H1 (cell line): ENCODE measurements around the gene GALNT6. TPM values are rescaled to one million over a fixed set of nuclear protein-coding genes. Genes with fewer than 3 reads are reported as not detected.

Experiments
- CTCF ChIA-PET: fragments of 300-600 bp; sonication (Branson Sonifier 250); formaldehyde crosslinking; loops from one replicate; lab custom pipeline; 2021; ENCODE audit not compliant: partially characterized antibody; lab: Charles Lee
- POLR2A ChIA-PET: fragments of 300-600 bp; sonication (Branson Sonifier 250); formaldehyde crosslinking; loops from one replicate; lab custom pipeline; 2021; ENCODE audit warnings: inconsistent platforms; ENCODE audit not compliant: partially characterized antibody; lab: Charles Lee
- DNase-seq, 2 experiments: peaks; one replicate each; pipeline versions ENCODE4 v3.0.0 to v3.0.0-alpha.2; 2010 to 2022; ENCODE audit warnings: low spot score in 2 of 2, low read depth in 1 of 2, mixed read lengths in 1 of 2
- FAIRE-seq: peaks from 2 replicates; lab custom pipeline; 2011; peaks lifted over from hg19 to GRCh38; lab: Jason Lieb, UNC
- H2AFZ ChIP-seq: 2 replicates; pipeline ENCODE4 v1.8.1; 2012; ENCODE audit warnings: low read length, inconsistent platforms
- H2AK5ac ChIP-seq: 2 replicates; pipeline ENCODE4 v1.6.1; 2013; ENCODE audit warnings: low read depth, low read length
- H2BK120ac ChIP-seq: replicated peaks from 2 replicates; pipeline ENCODE3; 2013; ENCODE audit warnings: low read depth, low read length, inconsistent platforms
- H2BK12ac ChIP-seq: 2 replicates; pipeline ENCODE4 v1.6.1; 2013; ENCODE audit warnings: low read depth, low read length
- H2BK15ac ChIP-seq: 2 replicates; pipeline ENCODE4 v1.6.1; 2013; ENCODE audit warnings: low read length
- H2BK20ac ChIP-seq: 2 replicates; pipeline ENCODE4 v1.6.1; 2013; ENCODE audit warnings: low read length
- H2BK5ac ChIP-seq: 2 replicates; pipeline ENCODE4 v1.6.1; 2013; ENCODE audit warnings: low read depth, low read length
- H3K14ac ChIP-seq: 2 replicates; pipeline ENCODE4 v1.6.1; 2013; ENCODE audit warnings: inconsistent platforms; ENCODE audit not compliant: insufficient read length
- H3K18ac ChIP-seq: 2 replicates; pipeline ENCODE4 v1.6.1; 2013; ENCODE audit warnings: low read length; ENCODE audit errors: extremely low read depth
- H3K23ac ChIP-seq: 2 replicates; pipeline ENCODE4 v1.6.1; 2013; ENCODE audit warnings: inconsistent platforms; ENCODE audit not compliant: insufficient read length
- H3K23me2 ChIP-seq: 2 replicates; pipeline ENCODE4 v1.6.1; 2013; ENCODE audit warnings: low read depth, low read length
- H3K27ac ChIP-seq: 2 replicates; pipeline ENCODE4 v1.6.1; 2011; ENCODE audit warnings: low read depth, low read length, inconsistent platforms
- H3K27me3 ChIP-seq, 4 experiments: replicated peaks in 1 of 4; 1 replicate in 1 of 4; 2 replicates in 3 of 4; pipeline versions ENCODE4 v1.6.1 to v1.8.1; 2011 to 2013; ENCODE audit warnings: low read length in 3 of 4, mild to moderate bottlenecking in 3 of 4, inconsistent platforms in 2 of 4, mixed read lengths in 2 of 4, moderate library complexity in 1 of 4; ENCODE audit not compliant: control insufficient read depth in 3 of 4, insufficient read depth in 3 of 4; ENCODE audit errors: extremely low read depth in 1 of 4
- H3K36me3 ChIP-seq, 4 experiments: 2 replicates each; pipeline versions ENCODE4 v1.6.1 to v1.8.1; 2011 to 2013; ENCODE audit warnings: mild to moderate bottlenecking in 4 of 4, low read length in 3 of 4, moderate library complexity in 2 of 4, control low read depth in 1 of 4, inconsistent platforms in 1 of 4; ENCODE audit not compliant: insufficient read depth in 4 of 4, control insufficient read depth in 2 of 4
- H3K4ac ChIP-seq: replicated peaks from 2 replicates; pipeline ENCODE3; 2013; ENCODE audit warnings: low read length, low read depth, mixed read lengths, inconsistent platforms; ENCODE audit not compliant: insufficient read length
- H3K4me1 ChIP-seq, 4 experiments: replicated peaks in 1 of 4; 1 replicate in 1 of 4; 2 replicates in 3 of 4; pipeline versions ENCODE4 v1.6.1 to v1.8.1; 2011 to 2013; ENCODE audit warnings: low read length in 3 of 4, inconsistent platforms in 2 of 4, mixed read lengths in 1 of 4; ENCODE audit not compliant: insufficient read depth in 4 of 4, control insufficient read depth in 3 of 4
- H3K4me2 ChIP-seq, 2 experiments: 2 replicates each; pipeline versions ENCODE4 v1.6.1 to v1.8.1; 2011 to 2013; ENCODE audit warnings: low read depth in 2 of 2, low read length in 2 of 2, control low read depth in 1 of 2, inconsistent platforms in 1 of 2, mild to moderate bottlenecking in 1 of 2; ENCODE audit not compliant: insufficient read depth in 1 of 2
- H3K4me3 ChIP-seq, 4 experiments: fragments of 200-600, 300-600 bp in 1 of 4; sonication (generic), shearing (Covaris generic), sonication (Bioruptor Twin) in 1 of 4; 2 replicates each; pipeline versions ENCODE4 v1.5.1 to v1.8.1; 2011 to 2016; ENCODE audit warnings: low read length in 4 of 4, low read depth in 3 of 4, control low read depth in 2 of 4, inconsistent platforms in 2 of 4, mild to moderate bottlenecking in 2 of 4, mixed read lengths in 1 of 4, moderate library complexity in 1 of 4; ENCODE audit not compliant: insufficient read depth in 2 of 4; ENCODE audit errors: extremely low read depth in 1 of 4
- H3K56ac ChIP-seq: replicated peaks from 2 replicates; pipeline ENCODE3; 2013; ENCODE audit warnings: low read depth, mild to moderate bottlenecking, mixed read lengths, low read length, inconsistent platforms; ENCODE audit not compliant: insufficient read length
- H3K79me1 ChIP-seq: 2 replicates; pipeline ENCODE4 v1.6.1; 2013; ENCODE audit warnings: low read depth, low read length, control low read depth
- H3K79me2 ChIP-seq, 2 experiments: 2 replicates each; pipeline versions ENCODE4 v1.6.1 to v1.8.1; 2012 to 2013; ENCODE audit warnings: low read length in 2 of 2, mild to moderate bottlenecking in 2 of 2, inconsistent platforms in 1 of 2; ENCODE audit not compliant: insufficient read depth in 2 of 2, control insufficient read depth in 1 of 2
- H3K9ac ChIP-seq, 4 experiments: replicated peaks in 1 of 4; 1 replicate in 1 of 4; 2 replicates in 3 of 4; pipeline versions ENCODE4 v1.6.1 to v1.8.1; 2011 to 2013; ENCODE audit warnings: low read depth in 3 of 4, low read length in 3 of 4, control low read depth in 2 of 4, mild to moderate bottlenecking in 2 of 4, moderate library complexity in 2 of 4, inconsistent platforms in 1 of 4; ENCODE audit errors: extremely low read depth in 1 of 4
- H3K9me3 ChIP-seq, 2 experiments: 2 replicates each; pipeline versions ENCODE4 v1.6.1 to v1.8.1; 2012 to 2013; ENCODE audit warnings: mild to moderate bottlenecking in 2 of 2, moderate library complexity in 2 of 2, control low read depth in 1 of 2, inconsistent platforms in 1 of 2, low read depth in 1 of 2, low read length in 1 of 2, mixed read lengths in 1 of 2; ENCODE audit not compliant: insufficient read depth in 2 of 2
- H4K20me1 ChIP-seq, 2 experiments: replicated peaks in 1 of 2; 2 replicates each; pipeline versions ENCODE3 to v1.8.1; 2011 to 2013; ENCODE audit warnings: inconsistent platforms in 2 of 2, low read length in 2 of 2, mild to moderate bottlenecking in 1 of 2; ENCODE audit not compliant: insufficient read depth in 2 of 2, control insufficient read depth in 1 of 2
- H4K5ac ChIP-seq: 2 replicates; pipeline ENCODE4 v1.6.1; 2013; ENCODE audit warnings: low read length, low read depth, mixed read lengths, inconsistent platforms; ENCODE audit not compliant: insufficient read length
- H4K8ac ChIP-seq: 2 replicates; pipeline ENCODE4 v1.8.0; 2013; ENCODE audit warnings: mild to moderate bottlenecking, moderate library complexity, low read length, inconsistent platforms; ENCODE audit not compliant: insufficient read depth; ENCODE audit errors: extremely low read depth
- H4K91ac ChIP-seq: replicated peaks from 2 replicates; pipeline ENCODE3; 2013; ENCODE audit warnings: low read length, mixed read lengths, inconsistent platforms; ENCODE audit not compliant: insufficient read length
- CTCF ChIP-seq, 3 experiments: IDR thresholded peaks; 1 replicate in 2 of 3; 2 replicates in 1 of 3; pipeline versions ENCODE4 v1.5.1 to v1.6.1; 2011; ENCODE audit warnings: low read length in 3 of 3, mild to moderate bottlenecking in 3 of 3, inconsistent platforms in 2 of 3, low read depth in 1 of 3, moderate library complexity in 1 of 3; ENCODE audit not compliant: insufficient read depth in 1 of 3; ENCODE audit errors: control extremely low read depth in 1 of 3
- JUND ChIP-seq: IDR thresholded peaks from 2 replicates; pipeline ENCODE4 v1.6.1; 2011; ENCODE audit warnings: mild to moderate bottlenecking, improper control_type of control experiment, low read length
- WGBS, 2 experiments: shearing (Covaris generic) in 1 of 2; methylation state at CpG; one replicate each; pipeline versions ENCODE4 v1.1.6 to v1.1.7; 2013 to 2015; ENCODE audit warnings: low lambda C conversion rate in 2 of 2, mixed read lengths in 2 of 2, inconsistent platforms in 1 of 2, low coverage in 1 of 2, missing lambda C conversion rate in 1 of 2; ENCODE audit not compliant: insufficient replicate concordance in 2 of 2, insufficient coverage in 1 of 2, insufficient read length in 1 of 2; ENCODE audit errors: extremely low coverage in 1 of 2, missing lambda C conversion rate in 1 of 2; 5-methylcytosine and 5-hydroxymethylcytosine counted together
- polyA plus RNA-seq, 7 experiments: library from polyadenylated mRNA; depleted of rRNA in 3 of 7; stranded (reverse) in 5 of 7; unstranded in 2 of 7; fragments of >200 nt in 5 of 7; fragments of 200-250 nt in 2 of 7; gene quantifications; 1 replicate in 5 of 7; 2 replicates in 1 of 7; 4 replicates in 1 of 7; pipeline versions ENCODE4 v1.2.1 to v1.2.3, GENCODE V29; 2011 to 2013; ENCODE audit warnings: missing spikeins in 2 of 7, mixed read lengths in 2 of 7
- total RNA-seq: library from RNA; stranded (reverse); fragmentation: NEBNext Ultra II Directional; extraction: Animal tissue kit (Norgen Biotek cat#: 25700); gene quantifications from 2 replicates; pipeline ENCODE4 v1.2.1, GENCODE V29; 2021

Gene GALNT6
- total and polyA plus RNA-seq, 2 of the 8 experiments (the other 6 are each of a cell fraction or from before 2014, with no cell fraction given): 5.8 to 10.7 TPM

GRCh38 chr12:51357374-51358047 is 33.7 kb downstream of the GALNT6 start:
- no peak overlapping the region for H4K8ac ChIP-seq
- H3K14ac ChIP-seq: no peak overlapping the region
- no peak overlapping the region for H3K18ac ChIP-seq
- H3K23ac ChIP-seq: no peak overlapping the region
- no peak overlapping the region for H3K4ac ChIP-seq
- H3K27ac ChIP-seq: no peak overlapping the region
- no peak overlapping the region for H2AK5ac ChIP-seq
- no peak overlapping the region for H3K4me2 ChIP-seq
- H3K36me3 ChIP-seq: peaks cover 0 to 12% (median 3%) of the 10 kb centered on the region in 4 experiments; a peak in 3 of 8 replicates
- 91% methylated on average over 8 of the region's 10 CpGs; no CpG with 5 or more reads in 1 of the 2 experiments for WGBS, 2 experiments
- H3K23me2 ChIP-seq: no peaks in the 10 kb centered on the region
- no peak overlapping the region for H4K5ac ChIP-seq
- no peak overlapping the region for H2AFZ ChIP-seq
- CTCF ChIA-PET: interaction anchor here (10.2 kb wide), 1 partner anchor 17 kb away, joined by 119 read pairs; no protein-coding TSS in a partner anchor
- no peak for TF ChIP-seq JUND
- TF ChIP-seq CTCF (IDR thresholded peaks at IDR 0.05; ENCODE audit: control extremely low read depth in 1 of 3, insufficient read depth in 1 of 3, low read depth in 1 of 3, low read length in 3 of 3): no peak
- no peaks in the 10 kb centered on the region for H3K27me3 ChIP-seq
- H3K4me1 ChIP-seq: no peaks in the 10 kb centered on the region; a peak in 1 of 7 replicates
- no peak overlapping the region for H3K4me3 ChIP-seq
- no peak overlapping the region for H4K91ac ChIP-seq
- no peaks in the 10 kb centered on the region for H3K9me3 ChIP-seq
- H2BK15ac ChIP-seq: no peak overlapping the region
- H2BK12ac ChIP-seq: no peak overlapping the region
- H2BK120ac ChIP-seq: no peak overlapping the region
- H2BK20ac ChIP-seq: no peak overlapping the region
- H4K20me1 ChIP-seq: no peaks in the 10 kb centered on the region
- FAIRE-seq: no peak
- DNase-seq: no peak
- H3K9ac ChIP-seq: no peak overlapping the region
- no peaks in the 10 kb centered on the region for H3K79me1 ChIP-seq
- no peaks in the 10 kb centered on the region for H3K79me2 ChIP-seq
- H3K56ac ChIP-seq: no peak overlapping the region
- POLR2A ChIA-PET: no interaction called here
- H2BK5ac ChIP-seq: no peak overlapping the region
